GM19035 (cell line): ENCODE measurements around the gene WDR18.

Experiments used
- ATAC-seq: cut with Tn5 transposase; IDR thresholded peaks from one replicate; pipeline ENCODE4 v1.9.1; 2021; ENCODE audit not compliant: unreplicated experiment

The WDR18 gene

DNA sequence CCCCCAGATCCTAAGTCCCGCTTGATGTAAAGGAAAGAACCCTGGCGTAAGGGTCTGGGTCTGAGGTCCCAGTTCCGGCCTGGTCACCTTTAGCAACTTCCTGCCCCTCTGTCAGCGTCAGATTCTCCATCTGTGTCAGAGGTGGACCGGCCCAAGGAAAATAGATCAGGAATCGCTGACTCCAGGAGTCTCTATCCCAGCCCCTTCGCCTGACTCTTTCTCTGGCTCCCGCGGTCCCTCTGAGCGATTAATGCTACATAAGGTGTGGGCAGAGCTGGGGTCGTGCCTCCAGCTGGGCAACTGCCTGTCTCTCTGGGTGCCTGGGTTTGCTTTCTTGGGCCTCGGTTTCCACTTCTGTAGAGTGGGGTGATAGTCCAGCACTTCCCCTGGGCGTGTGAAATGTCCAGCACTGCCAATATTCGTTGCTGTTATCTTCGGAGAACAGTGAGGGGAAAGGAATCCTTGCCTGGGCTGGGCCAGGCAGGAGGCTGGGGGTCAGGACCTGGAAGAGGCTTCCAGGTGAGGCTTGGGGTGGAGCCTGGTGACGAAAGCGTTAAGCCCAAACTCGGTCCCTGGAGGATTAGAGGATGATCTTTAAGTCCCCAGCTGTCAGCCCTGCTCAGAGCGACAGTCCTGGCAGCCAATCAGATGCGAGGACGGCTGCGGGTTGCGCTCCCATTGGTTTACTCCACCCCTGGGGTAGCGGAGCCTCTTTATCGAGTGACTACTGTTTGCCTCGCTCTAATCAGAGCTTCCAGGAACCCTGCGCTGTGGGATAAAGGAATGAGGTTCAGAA, 56.5 kb downstream of the WDR18 start:
- ATAC-seq = no peak

DNA sequence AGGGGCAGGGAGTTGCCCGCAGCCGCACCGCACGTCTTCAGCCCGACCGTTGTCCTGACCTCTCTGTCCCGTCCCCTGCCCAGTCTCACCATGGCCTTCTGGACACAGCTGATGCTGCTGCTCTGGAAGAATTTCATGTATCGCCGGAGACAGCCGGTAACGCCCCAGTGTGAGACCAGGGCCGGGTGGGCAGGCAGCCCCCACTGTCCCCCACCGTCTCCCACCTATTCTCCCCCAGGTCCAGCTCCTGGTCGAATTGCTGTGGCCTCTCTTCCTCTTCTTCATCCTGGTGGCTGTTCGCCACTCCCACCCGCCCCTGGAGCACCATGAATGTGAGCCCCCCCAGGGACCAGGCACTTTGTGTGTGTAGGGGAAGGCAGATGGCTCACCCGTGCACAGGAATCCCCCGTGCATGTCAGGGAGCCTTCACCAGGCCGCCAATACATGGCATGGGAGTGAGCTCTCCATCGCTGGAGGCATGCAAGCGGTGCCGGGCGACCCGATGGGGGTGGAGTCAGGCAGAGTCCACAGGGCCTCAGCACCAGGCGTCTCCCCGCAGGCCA, 57.2 kb downstream of the WDR18 start:
- ATAC-seq = no peak

DNA sequence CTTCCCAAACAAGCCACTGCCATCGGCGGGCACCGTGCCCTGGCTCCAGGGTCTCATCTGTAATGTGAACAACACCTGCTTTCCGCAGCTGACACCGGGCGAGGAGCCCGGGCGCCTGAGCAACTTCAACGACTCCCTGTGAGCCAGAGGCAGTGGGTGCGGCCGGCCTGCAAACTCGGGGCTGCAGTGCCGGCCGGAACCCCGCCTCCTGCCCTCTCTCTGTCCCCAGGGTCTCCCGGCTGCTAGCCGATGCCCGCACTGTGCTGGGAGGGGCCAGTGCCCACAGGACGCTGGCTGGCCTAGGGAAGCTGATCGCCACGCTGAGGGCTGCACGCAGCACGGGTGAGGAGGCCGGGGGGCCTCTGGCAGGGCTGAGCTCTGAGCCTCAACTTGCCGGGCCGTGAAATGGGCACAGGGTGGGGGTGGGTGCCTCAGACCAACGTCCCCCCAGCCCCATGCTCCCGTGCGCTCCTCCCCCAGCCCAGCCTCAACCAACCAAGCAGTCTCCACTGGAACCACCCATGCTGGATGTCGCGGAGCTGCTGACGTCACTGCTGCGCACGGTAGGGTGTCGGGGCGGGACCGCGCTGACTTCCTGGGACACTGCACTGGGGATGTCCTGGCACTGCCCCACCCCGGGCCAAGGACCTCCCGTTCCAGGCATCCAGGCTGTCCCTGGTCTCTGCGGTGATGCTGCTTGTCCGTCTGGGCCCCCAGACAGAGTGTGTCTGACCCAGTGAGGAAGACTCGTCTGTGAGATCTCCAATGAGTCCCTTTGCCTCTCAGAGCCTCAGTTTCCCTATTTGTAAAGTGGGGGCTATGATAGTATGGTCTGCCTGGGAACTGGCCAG, 57.9 kb downstream of the WDR18 start:
- no peak for ATAC-seq

DNA sequence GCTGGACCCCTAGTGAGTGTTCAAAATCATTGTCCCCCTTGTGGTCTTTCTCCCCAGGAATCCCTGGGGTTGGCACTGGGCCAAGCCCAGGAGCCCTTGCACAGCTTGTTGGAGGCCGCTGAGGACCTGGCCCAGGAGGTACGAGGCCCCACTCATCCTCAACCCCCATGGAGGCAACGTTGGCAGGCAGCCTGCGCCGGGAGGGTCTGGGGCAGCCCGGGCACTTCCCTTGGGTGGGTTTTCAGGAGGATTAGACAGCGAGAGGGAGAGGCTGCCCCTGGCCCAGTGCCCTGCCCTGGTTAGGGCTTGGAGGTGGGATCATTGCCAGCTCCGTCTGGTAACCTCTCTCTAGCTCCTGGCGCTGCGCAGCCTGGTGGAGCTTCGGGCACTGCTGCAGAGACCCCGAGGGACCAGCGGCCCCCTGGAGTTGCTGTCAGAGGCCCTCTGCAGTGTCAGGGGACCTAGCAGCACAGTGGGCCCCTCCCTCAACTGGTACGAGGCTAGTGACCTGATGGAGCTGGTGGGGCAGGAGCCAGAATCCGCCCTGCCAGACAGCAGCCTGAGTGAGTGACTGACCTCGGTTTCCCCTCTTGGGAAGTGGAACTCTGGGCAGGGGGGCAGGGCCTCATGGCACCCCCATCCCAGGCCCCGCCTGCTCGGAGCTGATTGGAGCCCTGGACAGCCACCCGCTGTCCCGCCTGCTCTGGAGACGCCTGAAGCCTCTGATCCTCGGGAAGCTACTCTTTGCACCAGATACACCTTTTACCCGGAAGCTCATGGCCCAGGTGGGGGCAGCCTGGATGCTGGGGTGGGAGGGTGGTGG, 58.8 kb downstream of the WDR18 start:
- no peak for ATAC-seq
